Measurements from ENCODE around the gene C5orf15.
"Not testable (repeated sequence)": the region's sequence is repeated elsewhere in the genome, so short reads cannot be mapped to it uniquely, and the experiment has no call there.

The C5orf15 gene

DNA sequence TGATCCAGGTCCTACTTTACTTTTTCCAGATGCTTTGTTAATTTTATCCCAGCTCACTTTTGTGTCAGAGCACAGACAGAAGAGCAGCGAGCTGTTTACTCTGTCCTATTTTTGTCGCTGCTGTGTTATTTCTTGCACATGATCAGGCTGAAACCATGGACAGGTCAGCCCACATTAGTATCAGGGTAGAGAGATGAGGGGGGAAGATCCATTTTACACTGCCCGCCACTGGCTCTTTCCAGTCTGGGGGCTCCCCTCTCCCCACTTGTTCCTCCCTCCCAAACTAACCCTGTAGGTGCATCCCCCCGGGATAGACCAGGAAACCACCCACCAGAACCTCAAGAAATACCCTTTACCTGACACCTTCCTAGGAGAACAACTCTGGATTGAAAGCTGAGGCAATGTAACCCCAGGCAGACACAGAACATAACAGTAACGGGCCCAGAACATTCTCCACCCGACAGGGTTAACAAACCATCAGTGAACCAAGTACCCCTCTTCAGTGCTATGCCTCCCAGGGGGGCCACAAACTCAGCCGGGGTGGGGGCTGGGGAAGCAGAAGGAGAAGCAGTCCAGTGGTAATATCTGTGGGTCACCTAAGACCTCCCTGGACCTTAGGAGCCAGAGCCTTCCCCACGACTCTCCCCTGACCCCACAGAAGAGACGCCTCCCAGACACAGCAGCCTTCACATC lies 26.0 kb upstream of the C5orf15 start:
- DNase-seq (ENCODE audit: low spot score) (no peak), FAIRE-seq (no peak)

DNA sequence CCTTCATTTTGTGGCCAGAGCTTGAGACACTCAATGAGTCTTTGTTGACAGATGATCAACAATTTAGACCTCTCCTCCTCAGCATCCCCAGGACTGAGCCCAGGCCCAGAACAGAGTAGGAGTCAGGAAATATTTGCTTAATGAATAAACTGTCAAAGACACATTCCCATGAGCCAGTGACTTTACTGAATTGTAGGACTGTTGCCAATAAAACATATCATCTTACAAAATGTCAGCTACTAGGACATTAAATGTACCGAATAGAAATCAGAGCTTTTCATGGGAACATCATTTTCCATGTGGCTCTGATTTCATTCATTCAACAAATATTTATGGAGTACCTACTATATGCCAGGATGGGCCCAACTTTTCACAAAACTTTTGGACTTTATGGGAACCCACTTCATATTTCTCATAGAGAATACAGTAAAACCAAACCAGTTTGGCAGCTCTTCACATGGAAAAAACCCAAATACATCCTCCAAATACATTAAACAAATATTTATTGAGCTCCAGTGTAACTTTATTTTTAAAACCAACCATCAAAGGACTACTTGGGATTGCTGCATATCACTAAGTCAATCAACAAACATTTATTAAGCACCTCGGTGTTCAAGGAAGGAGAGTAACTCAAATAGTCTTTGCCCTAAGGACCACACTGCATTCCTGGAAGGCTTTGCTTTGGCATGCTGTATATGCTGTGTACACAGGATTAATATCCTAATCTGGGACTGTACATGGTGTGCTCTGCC lies 24.9 kb upstream of the C5orf15 start:
- FAIRE-seq = no peak
- no peak for DNase-seq (ENCODE audit: low spot score)

DNA sequence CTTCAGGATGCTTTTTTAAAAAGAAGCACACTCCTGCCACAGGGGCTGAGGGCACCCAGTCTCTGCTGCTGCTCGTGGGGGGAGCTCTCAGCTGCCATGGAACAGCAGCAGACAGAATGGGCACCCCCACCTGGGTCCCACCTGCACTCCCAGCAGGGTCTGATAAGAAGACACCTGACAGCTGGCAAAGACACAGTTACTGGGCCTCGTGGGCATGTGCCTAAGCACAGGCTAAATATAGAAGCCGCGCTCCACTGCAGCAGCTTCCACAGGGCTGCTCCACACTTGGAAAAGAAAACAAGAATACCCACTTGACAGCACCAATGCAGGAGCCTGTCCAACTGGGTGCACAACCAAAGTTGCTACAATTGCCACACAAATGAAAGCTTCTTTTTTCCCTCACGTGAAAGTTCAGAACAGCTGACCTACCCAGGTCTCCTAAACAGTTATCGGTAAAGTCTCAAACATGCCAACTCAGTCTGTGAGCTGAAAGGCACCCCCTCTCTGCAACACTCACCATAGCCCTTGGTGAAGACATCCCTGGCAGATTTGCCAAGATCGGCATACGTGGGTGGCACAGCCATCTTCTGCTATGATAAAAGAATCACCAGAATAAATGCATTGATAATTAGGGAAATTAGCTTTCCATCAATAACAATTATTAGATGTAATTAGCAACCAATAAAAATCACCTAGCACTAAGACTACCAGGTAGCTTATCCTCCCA lies 24.2 kb upstream of the C5orf15 start:
- no peak for FAIRE-seq
- DNase-seq (ENCODE audit: low spot score) = no peak

DNA sequence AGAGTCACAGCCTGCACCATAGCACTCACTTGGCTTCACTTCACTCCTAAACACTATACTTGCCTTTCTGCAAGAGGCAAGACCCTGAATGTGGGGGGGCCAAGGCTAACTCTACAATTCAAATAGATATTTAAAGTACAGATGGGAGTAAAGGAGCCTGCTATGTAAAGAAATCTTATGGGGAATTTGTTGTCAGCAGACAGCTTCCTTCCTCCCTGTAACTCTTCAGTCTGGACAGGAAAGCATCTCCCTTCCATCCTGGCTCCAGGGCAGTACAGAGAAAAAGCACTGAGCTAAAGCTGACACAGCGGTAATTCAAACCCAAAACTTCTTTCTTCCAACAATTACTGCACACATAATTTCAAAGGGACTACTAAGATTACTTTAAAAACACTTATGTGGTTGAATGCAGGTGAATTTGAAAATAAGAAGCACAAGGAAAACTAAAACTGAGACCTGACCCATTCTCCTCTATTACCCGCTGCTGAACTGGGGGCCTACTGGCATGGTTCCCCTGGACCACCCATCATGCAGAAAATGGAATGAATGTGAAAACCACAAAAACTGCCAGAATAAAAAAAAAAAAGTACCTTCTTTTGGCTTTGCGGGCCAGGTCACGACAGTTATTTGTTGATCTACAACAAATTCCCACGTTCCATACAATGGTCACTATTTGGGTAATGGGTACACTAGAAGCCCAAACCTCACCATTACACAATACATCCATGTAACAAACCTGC lies 22.9 kb upstream of the C5orf15 start:
- FAIRE-seq (no peak), DNase-seq (ENCODE audit: low spot score) (no peak)

DNA sequence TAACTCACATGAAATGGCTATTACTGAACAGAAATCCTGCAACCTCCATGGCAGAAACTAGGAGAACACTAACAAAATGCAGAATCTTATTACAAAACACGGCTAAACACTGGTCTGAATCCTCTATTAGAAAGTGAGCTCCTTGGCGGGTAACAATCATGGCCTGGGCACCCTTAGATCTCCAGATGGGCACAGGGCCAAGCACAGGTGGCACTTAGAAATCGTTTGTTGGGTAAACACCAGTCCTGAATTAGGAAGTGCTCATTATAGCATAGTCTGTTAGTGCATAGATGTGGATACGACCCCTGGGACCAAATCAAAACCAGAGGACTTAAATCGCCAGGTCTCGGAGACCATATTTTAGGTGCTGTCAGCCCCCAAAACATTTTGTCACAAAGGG lies 22.0 kb upstream of the C5orf15 start:
- DNase-seq (ENCODE audit: low spot score) = no peak
- FAIRE-seq = no peak

DNA sequence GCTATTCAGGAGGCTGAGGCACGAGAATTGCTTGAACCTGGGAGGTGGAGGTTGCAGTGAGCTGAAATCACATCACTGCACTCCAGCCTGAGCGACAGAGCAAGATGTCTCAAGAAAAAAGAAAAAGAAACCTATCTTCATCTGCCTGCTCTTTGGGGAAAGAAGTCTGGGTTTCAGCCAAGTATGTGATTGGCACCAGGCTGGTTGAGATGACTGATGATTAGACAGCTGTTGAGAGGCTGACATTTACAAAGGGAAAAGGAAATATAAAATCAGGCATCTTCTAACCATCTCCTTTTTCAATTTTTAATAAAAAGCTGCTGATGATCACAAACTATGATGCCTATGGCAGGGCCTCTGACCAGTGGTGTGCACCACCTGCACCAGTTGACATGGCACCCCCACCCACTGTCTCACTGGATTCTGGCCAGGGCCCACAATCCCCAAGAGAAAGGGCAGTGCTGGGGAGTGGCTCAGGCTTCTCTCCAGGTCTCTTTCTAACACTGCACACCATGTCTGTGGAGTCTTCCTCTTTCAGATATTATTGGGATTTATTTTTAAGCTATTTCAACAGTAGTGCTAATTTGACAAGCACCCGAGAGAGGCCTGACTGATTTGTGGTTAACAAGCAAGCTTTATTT lies 17.2 kb upstream of the C5orf15 start:
- FAIRE-seq (no peak), DNase-seq (ENCODE audit: low spot score) (no peak)

DNA sequence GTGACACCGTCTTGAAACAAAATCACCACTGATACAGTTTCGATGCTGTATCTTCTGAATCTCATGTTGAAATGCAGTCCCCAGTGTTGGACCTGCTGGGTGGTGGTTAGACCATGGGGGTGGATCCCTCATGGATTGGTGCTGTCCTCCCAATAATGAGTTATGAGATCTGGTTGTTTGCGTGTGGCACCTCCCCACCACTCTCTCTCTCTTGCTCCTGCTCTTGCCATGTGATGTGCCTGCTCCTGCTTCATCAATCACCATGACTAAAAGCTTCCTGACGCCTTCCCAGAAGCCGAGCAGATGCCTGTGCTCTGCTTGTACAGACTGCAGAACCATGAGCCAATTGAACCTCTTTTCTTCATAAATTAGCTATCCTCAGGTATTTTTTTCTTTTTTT lies 15.2 kb upstream of the C5orf15 start:
- no peak for FAIRE-seq
- no peak for DNase-seq (ENCODE audit: low spot score)

DNA sequence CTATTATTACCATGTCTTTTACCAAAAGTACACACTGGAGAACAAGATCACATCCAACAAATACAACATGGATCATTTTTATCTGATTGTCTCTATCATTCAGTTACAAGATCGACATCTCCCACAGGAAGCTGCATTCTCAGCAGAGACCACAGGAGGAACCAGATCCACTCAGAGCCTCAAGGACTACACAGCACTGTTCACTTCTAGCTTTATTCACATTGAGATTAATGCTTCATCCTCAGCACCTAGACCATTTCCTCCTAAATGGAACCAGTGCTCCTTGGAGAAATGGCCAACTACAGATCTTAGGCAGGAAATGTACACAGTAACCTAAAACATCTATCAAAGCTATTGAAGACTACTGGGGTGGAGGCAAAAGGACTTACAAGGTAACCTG lies 13.3 kb upstream of the C5orf15 start:
- DNase-seq (ENCODE audit: low spot score) = no peak
- no peak for FAIRE-seq

DNA sequence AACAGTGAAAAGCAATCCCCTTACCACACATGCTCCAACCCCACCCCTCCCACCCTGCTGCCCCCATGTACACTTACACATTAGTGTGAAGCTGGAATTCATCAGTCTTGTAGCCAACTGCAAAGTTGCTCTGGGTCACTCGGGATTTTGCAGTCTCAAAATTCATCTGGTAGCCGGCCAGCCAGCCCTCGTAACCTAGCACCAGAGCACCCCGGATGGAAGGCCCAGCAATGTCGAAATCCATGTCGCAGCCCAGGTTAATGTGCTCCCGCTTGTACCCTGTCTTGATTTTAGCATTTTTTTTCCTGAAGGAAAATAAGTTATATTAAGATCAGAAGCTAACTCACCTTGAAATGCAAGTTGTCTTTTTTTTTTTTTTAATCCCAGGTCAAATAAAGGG lies 12.2 kb upstream of the C5orf15 start:
- FAIRE-seq (no peak), DNase-seq (ENCODE audit: low spot score) (no peak)

DNA sequence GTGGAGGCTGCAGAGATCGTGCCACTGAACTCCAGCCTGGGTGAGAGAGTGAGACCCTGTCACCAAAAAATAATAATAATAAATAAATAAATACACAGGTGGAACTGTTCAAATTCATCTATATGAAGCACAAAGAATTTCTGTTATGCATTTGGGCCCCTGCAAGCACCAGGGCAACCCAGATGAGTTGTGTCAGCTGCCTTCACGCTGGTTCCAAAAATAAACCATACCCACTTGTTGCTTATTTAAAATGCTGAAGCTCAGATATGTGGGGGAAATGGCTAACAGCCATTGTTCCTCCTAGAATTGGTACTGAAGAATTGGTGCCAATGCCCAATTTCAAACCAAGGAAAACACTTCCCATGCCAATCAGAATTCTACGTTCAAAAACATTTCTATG lies 10.5 kb upstream of the C5orf15 start:
- no peak for FAIRE-seq
- no peak for DNase-seq (ENCODE audit: low spot score)

DNA sequence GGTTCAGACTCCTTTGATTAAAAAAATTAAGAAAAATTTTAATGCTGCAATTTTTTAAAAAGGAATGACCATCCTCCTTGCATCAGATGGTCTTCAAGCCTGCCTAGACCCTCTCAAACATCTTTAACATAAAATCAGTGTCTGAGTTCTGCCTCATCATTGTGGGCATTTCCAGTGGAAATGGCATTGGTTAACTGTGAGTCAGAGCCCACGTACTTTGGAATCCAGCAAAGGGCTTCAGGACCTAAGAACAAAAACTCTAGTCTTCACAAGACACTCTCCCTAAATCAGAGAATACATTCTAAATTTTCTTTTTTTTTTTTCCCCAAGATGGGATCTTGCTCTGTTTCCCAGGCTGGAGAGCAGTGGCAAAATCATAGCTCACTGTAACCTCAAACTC lies 9.4 kb upstream of the C5orf15 start:
- peak; percentile 93 for FAIRE-seq
- DNase-seq (ENCODE audit: low spot score) = peak; percentile 72

DNA sequence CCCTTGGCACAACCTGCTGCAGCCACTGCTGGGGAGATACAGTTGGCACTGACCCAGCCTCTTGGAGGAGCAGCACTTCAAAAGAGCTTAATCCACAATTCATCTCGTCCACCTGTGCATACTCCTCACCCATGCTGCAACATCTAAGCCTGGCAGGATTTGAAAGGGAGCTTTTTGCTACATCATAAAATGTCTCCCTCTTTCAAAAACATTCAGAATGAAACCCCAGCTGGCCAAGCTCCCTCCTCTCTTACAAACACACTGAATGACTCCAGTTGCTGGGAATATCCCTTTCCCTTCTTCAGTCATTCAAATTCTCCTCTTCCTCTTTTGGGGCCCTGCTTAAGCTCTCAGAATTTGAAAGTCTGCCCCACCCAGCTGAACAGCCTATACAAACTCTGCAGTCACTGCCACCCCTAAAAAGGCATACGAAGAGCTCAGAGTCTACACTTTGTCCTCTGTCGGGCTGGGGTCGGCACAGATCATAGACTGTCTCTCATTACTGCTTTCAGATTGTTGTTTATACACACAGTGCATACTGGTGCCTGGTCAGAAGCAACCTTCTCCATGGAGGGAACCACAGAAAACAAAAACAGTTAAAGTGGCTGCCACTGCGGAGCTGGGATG lies 8.8 kb upstream of the C5orf15 start:
- no peak for DNase-seq (ENCODE audit: low spot score)
- FAIRE-seq = no peak

DNA sequence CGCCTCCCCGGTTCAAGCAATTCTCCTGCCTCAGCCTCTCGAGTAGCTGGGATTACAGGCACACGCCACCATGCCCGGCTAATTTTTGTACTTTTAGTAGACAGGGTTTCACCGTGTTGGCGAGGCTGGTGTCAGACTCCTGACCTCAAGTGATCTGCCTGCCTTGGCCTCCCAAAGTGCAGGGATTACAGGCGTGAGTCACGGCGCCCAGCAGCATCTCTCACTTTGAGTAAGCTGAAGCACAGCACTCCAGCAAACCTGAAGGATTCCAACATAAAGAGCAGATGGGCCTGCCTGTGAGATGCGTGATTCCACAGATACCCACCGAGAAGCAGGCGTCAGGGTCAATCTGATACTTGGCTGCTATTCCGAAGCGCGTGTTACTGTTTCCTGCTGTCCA lies 7.1 kb upstream of the C5orf15 start:
- FAIRE-seq; DNase-seq (ENCODE audit: low spot score): not testable (repeated sequence)

DNA sequence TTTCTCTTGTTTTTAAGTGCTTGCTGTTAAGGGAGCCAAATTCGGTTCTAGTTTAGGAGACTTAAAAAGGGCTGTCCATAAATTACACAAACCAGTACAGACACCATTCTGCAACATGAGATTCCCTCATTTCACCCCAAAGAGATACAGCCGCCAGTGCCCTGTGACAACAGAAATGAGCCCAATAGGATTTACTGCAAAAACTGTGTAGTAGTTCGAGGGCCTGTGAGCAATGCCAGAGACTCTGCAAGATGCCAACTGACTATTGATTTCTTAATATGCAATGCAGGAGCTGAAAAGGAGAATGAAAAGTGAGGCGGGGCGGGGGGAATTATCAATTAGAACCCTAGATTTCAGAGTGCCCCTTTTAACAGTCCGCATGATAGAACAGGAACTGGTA lies 5.7 kb upstream of the C5orf15 start:
- FAIRE-seq (no peak), DNase-seq (ENCODE audit: low spot score) (no peak)

DNA sequence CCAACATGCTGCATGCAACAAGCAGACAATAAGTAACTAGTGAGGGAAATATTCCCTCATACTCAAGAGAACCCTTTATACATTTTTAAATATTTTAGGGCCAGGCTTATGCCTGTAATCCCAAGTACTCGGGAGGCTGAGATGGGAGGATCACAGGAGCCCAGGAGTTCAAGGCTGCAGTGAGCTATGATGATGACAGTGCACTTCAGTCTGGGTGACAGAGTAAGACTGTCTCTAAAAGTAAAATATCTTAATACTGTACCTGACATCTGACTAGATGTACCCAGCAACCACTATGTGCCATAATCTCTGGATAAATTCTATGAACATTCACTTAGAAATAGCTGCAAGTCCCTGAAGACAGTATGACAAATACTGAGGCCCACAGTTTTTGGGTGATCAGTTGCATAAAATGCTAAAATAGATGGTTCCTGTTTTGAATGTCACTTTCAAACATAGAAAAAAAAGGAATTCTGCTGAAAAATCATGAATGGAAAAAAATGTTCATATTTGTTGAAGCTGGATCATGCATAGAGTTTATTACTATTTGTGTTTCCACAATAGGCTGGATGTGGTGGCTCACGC lies 2.0 kb upstream of the C5orf15 start:
- FAIRE-seq (no peak), DNase-seq (ENCODE audit: low spot score) (no peak)

DNA sequence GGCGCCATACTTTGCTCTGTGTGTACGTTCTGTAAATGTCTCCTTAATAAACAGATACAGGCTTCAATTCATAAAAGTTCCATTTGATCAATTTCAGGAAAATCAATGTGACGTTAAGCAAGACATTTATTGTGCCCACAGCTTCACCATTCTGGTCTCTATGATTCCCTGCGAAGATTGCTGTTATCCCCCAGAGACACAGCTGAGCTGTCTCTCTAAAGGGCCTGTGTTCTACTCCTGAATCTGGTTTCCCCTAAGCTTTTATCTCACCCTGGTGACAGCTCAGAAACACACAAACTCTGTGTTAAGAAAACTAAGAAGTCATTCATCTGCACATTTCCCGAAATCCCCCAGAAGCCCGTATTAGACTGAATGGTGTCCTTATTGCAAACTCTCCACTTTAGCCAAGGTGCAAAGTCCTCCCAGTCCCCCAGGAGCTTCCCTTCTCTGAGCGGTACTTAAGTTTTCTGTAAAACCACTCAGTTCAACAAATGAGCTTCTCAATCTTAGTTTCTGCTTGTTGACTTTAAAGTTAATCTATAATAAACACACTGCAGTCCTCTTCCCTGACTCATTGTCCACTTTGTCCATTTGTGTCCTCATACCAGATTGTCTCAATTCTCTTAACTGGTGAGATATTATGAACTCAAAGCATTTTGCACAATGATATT lies 1.4 kb upstream of the C5orf15 start:
- FAIRE-seq = peak; percentile 92
- DNase-seq (ENCODE audit: low spot score) = peak; percentile 84

DNA sequence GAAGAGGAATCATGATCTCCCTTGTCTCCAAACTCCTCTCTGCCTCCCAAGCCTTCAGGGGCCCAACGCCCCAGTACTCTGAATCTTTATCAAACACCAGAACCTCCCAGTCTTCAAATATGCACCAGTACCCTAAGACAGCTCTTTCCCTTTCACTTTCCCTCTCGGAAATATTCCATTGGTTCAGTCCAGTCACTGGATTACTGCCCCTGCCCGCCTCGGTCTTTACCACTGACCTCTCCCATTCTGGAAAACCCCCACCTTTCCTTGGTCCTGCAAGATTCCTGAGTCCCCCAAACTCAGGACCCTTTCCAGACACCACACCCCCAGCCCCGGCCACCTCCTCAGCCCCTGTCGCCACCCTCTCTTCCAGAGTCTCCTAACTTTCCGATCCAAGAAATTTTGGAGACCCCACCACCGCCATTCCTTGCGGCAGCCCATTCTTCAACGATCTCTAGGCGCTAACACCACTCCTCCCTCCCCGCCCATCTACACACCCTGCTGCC lies 674 bp downstream of the C5orf15 start:
- DNase-seq (ENCODE audit: low spot score) = peak; percentile 48
- no peak for FAIRE-seq

DNA sequence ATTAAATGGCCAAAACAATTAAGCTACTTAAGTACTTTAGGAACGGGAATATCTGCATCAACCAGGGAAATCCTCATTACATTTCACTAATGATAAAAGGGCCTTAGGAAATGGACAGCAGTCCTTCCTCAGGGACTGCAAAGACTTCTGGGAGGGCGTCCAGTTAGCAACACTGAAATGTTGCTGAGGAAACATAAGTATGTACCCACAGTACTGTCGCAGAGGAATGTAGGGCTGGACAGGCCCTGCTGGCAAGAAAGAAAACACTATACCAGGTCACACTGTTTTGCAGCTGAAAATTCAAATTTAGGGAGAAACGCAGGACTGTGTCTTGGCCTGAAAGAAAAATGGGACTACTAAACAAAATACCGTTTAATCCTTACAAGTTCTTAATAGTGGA lies 1.3 kb downstream of the C5orf15 start:
- FAIRE-seq = no peak
- peak; percentile 27 for DNase-seq (ENCODE audit: low spot score)

DNA sequence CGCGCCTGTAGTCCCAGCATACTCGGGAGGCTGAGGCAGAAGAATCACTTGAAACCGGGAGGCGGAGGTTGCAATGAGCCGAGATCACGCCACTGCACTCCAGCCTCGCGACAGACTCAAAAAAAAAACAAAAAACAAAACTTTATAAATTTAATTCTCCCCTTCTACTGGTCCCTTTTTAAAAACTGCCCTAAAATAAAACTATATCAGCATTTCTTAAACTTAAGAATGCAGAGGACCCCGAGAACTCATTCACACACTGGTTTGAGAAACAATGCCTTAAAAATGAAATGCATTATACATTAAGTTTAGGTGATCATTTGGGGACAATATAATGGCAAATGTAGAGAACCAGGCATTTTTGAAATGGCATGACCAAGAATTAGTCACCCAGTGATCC lies 2.3 kb downstream of the C5orf15 start:
- no peak for FAIRE-seq
- DNase-seq (ENCODE audit: low spot score) = no peak
